ENCODE measurements around the gene CCR5AS.
"Not testable (repeated sequence)": the region's sequence is repeated elsewhere in the genome, so short reads cannot be mapped to it uniquely, and the experiment has no call there.

The CCR5AS gene

GRCh38 chr3:46348823-46349482, 57.9 kb downstream of the CCR5AS start:
- no peaks in the 10 kb centered on the region for H3K36me3 Mint-ChIP-seq
- H3K27me3 Mint-ChIP-seq = peaks cover 2% of the 10 kb centered on the region
- H3K4me3 Mint-ChIP-seq = peak overlapping the region; percentile 55
- no peaks in the 10 kb centered on the region for H3K9me3 Mint-ChIP-seq
- peak overlapping the region; percentile 18 for H3K27ac Mint-ChIP-seq
- peaks cover 39% of the 10 kb centered on the region for H3K4me1 Mint-ChIP-seq

GRCh38 chr3:46344476-46344875, 62.4 kb downstream of the CCR5AS start:
- Mint-ChIP-seq H3K27ac (no peak overlapping the region), H3K27me3 (no peaks in the 10 kb centered on the region), H3K36me3 (peaks cover 5% of the 10 kb centered on the region), H3K4me3 (no peak overlapping the region), H3K9me3 (peaks cover 10% of the 10 kb centered on the region), H3K4me1 (peaks cover 11% of the 10 kb centered on the region)

GRCh38 chr3:46338840-46339239, 68.0 kb downstream of the CCR5AS start:
- peaks cover 2% of the 10 kb centered on the region for H3K27me3 Mint-ChIP-seq
- peaks cover 22% of the 10 kb centered on the region for H3K9me3 Mint-ChIP-seq
- peaks cover 9% of the 10 kb centered on the region for H3K36me3 Mint-ChIP-seq
- H3K4me1 Mint-ChIP-seq = no peaks in the 10 kb centered on the region
- H3K4me3 Mint-ChIP-seq = no peak overlapping the region
- H3K27ac Mint-ChIP-seq = no peak overlapping the region

- Mint-ChIP-seq H3K27ac (no peak overlapping the region), H3K27me3 (peaks cover 2% of the 10 kb centered on the region), H3K4me1 (no peaks in the 10 kb centered on the region), H3K9me3 (peaks cover 22% of the 10 kb centered on the region), H3K36me3 (peaks cover 9% of the 10 kb centered on the region), H3K4me3 (no peak overlapping the region)
Observed at GRCh38 chr3:46337911-46338310, 69.0 kb downstream of the CCR5AS start.

GRCh38 chr3:46335541-46335940, 71.3 kb downstream of the CCR5AS start:
- H3K9me3 Mint-ChIP-seq = peaks cover 22% of the 10 kb centered on the region

GRCh38 chr3:46334741-46335478, 72.0 kb downstream of the CCR5AS start:
- H3K27ac Mint-ChIP-seq = no peak overlapping the region
- peaks cover 15% of the 10 kb centered on the region for H3K9me3 Mint-ChIP-seq
- H3K36me3 Mint-ChIP-seq = peaks cover 8% of the 10 kb centered on the region
- H3K4me3 Mint-ChIP-seq = no peak overlapping the region
- peaks cover 2% of the 10 kb centered on the region for H3K27me3 Mint-ChIP-seq
- H3K4me1 Mint-ChIP-seq = no peaks in the 10 kb centered on the region

More at GRCh38 chr3:46335541-46335940, 71.3 kb downstream of the CCR5AS start:
- H3K36me3 Mint-ChIP-seq = peaks cover 9% of the 10 kb centered on the region
- no peak overlapping the region for H3K27ac Mint-ChIP-seq
- no peaks in the 10 kb centered on the region for H3K4me1 Mint-ChIP-seq
- H3K27me3 Mint-ChIP-seq = peaks cover 2% of the 10 kb centered on the region
- no peak overlapping the region for H3K4me3 Mint-ChIP-seq

GRCh38 chr3:46330676-46331075, 76.2 kb downstream of the CCR5AS start:
- H3K36me3 Mint-ChIP-seq, H3K9me3 Mint-ChIP-seq, H3K4me3 Mint-ChIP-seq, H3K27me3 Mint-ChIP-seq, H3K4me1 Mint-ChIP-seq, H3K27ac Mint-ChIP-seq: not testable (repeated sequence)

- H3K27ac Mint-ChIP-seq = no peak overlapping the region
- H3K4me1 Mint-ChIP-seq = no peaks in the 10 kb centered on the region
- no peak overlapping the region for H3K4me3 Mint-ChIP-seq
- no peaks in the 10 kb centered on the region for H3K36me3 Mint-ChIP-seq
- no peaks in the 10 kb centered on the region for H3K9me3 Mint-ChIP-seq
- H3K27me3 Mint-ChIP-seq = peaks cover 3% of the 10 kb centered on the region
Observed at GRCh38 chr3:46325645-46326300, 81.1 kb downstream of the CCR5AS start.

- Mint-ChIP-seq H3K36me3 (no peaks in the 10 kb centered on the region), H3K4me1 (no peaks in the 10 kb centered on the region), H3K27ac (no peak overlapping the region), H3K9me3 (no peaks in the 10 kb centered on the region), H3K27me3 (peaks cover 3% of the 10 kb centered on the region), H3K4me3 (no peak overlapping the region)
Observed at GRCh38 chr3:46324036-46324435, 82.8 kb downstream of the CCR5AS start.

GRCh38 chr3:46321461-46322104, 85.3 kb downstream of the CCR5AS start:
- H3K4me3 Mint-ChIP-seq = no peak overlapping the region

GRCh38 chr3:46318207-46318927, 88.5 kb downstream of the CCR5AS start:
- peaks cover 5% of the 10 kb centered on the region for H3K27me3 Mint-ChIP-seq
- peaks cover 1% of the 10 kb centered on the region for H3K36me3 Mint-ChIP-seq
- no peak overlapping the region for H3K27ac Mint-ChIP-seq
- no peaks in the 10 kb centered on the region for H3K4me1 Mint-ChIP-seq
- H3K9me3 Mint-ChIP-seq = no peaks in the 10 kb centered on the region
- no peak overlapping the region for H3K4me3 Mint-ChIP-seq

More at GRCh38 chr3:46321461-46322104, 85.3 kb downstream of the CCR5AS start:
- Mint-ChIP-seq H3K27ac (no peak overlapping the region), H3K36me3 (no peaks in the 10 kb centered on the region), H3K4me1 (no peaks in the 10 kb centered on the region), H3K27me3 (peaks cover 3% of the 10 kb centered on the region), H3K9me3 (no peaks in the 10 kb centered on the region)

- peaks cover 1% of the 10 kb centered on the region for H3K36me3 Mint-ChIP-seq
- peak overlapping the region; percentile 69 for H3K27ac Mint-ChIP-seq
- H3K27me3 Mint-ChIP-seq = peaks cover 2% of the 10 kb centered on the region
- H3K4me1 Mint-ChIP-seq = no peaks in the 10 kb centered on the region
- no peaks in the 10 kb centered on the region for H3K9me3 Mint-ChIP-seq
- no peak overlapping the region for H3K4me3 Mint-ChIP-seq
Observed at GRCh38 chr3:46316206-46316605, 90.7 kb downstream of the CCR5AS start.

- Mint-ChIP-seq H3K4me1 (no peaks in the 10 kb centered on the region), H3K27me3 (peaks cover 2% of the 10 kb centered on the region), H3K27ac (no peak overlapping the region), H3K9me3 (no peaks in the 10 kb centered on the region), H3K4me3 (no peak overlapping the region), H3K36me3 (peaks cover 1% of the 10 kb centered on the region)
Observed at GRCh38 chr3:46314517-46314916, 92.3 kb downstream of the CCR5AS start.

All from activated naive CD4-positive, alpha-beta T cell treated with anti-CD3 and anti-CD28 coated beads, Interleukin-2, amount 50 U/mL, for 24 hours (primary cell).